Fibroblast of lung (primary cell): ENCODE data around the gene DEPDC5.

Experiments
- EZH2 ChIP-seq: IDR thresholded peaks from 2 replicates; pipeline ENCODE4 v1.5.1; 2012; ENCODE audit warnings: low read length, control low read depth, mild to moderate bottlenecking; ENCODE audit errors: missing control alignments
- TF ChIP-seq, protein P1 (sequence below), 2 donors: IDR thresholded peaks in 1 of 2; conservative IDR thresholded peaks in 1 of 2; 1 replicate in 1 of 2; 2 replicates in 1 of 2; pipeline ENCODE4 v1.5.1; 2011 to 2012; ENCODE audit warnings: low read length in 2 of 2, control low read depth in 1 of 2, inconsistent platforms in 1 of 2, low read depth in 1 of 2, mild to moderate bottlenecking in 1 of 2

DNA sequence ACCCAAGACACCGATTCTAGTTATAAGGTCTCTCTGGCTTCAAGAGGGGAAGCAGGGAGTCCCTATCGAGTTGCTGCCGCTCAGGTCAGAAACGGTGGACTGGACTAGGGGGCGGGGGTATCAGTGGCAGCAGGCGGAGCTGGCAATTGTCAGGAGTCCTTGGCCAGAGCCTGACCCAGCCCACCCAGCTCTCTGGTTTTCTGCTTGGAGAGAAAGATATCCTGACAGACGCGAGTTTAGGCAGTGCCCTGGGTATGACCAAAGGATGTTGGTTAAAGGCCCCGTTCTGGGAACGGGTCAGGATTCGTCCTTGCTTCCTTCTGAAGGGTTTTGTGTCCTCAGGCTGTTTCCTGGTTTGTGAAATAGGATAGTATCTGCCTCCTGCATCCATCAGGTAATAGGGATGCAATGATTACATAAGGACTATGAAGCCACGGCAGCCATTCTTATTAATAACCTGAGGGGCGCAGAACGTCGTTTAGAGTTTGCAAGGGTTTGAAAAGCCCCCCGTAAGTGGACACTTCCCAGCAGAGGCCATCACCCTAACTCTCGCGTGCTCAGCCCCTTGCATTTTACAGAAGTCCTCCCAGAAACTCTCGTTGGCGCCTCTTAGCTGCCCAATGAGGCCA lies 700 bp upstream of the DEPDC5 start:
- TF ChIP-seq, protein P1, sequence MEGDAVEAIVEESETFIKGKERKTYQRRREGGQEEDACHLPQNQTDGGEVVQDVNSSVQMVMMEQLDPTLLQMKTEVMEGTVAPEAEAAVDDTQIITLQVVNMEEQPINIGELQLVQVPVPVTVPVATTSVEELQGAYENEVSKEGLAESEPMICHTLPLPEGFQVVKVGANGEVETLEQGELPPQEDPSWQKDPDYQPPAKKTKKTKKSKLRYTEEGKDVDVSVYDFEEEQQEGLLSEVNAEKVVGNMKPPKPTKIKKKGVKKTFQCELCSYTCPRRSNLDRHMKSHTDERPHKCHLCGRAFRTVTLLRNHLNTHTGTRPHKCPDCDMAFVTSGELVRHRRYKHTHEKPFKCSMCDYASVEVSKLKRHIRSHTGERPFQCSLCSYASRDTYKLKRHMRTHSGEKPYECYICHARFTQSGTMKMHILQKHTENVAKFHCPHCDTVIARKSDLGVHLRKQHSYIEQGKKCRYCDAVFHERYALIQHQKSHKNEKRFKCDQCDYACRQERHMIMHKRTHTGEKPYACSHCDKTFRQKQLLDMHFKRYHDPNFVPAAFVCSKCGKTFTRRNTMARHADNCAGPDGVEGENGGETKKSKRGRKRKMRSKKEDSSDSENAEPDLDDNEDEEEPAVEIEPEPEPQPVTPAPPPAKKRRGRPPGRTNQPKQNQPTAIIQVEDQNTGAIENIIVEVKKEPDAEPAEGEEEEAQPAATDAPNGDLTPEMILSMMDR (conservative IDR thresholded peaks at IDR 0.05 in 1 of 2, IDR thresholded peaks at IDR 0.05 in 1 of 2; ENCODE audit: low read depth in 1 of 2, low read length in 2 of 2), result no peak
- no peak for TF ChIP-seq EZH2
